K562 (cell line): ENCODE results near the gene TREM2. TPM values are rescaled to one million over a fixed set of nuclear protein-coding genes. Genes with fewer than 3 reads are reported as not detected.

Experiments used
- ATAC-seq: fragments of 200-7000 bp; cut with Tn5 transposase; 3 replicates; pipeline ENCODE4 v1.9.1; 2020; ENCODE audit warnings: moderate library complexity
- BruUV-seq: library from RNA; stranded (reverse); fragments of 400-500 nt; replicated peaks from 2 replicates; lab custom pipeline; 2021; lab: Mats Ljungman, UMichigan
- CTCF ChIA-PET: fragments of 300-600 bp; formaldehyde crosslinking; extraction: SDS; loops from one replicate; lab custom pipeline; 2021; ENCODE audit warnings: low intra/inter-chr PET ratio; lab: Yijun Ruan, JAX
- POLR2A ChIA-PET: fragments of 300-600, 350-650 bp; sonication (Branson Sonifier 250); formaldehyde crosslinking; extraction: SDS; loops from one replicate; lab custom pipeline; 2021; ENCODE audit warnings: antibody characterized with exemption, inconsistent platforms; lab: Yijun Ruan, JAX
- DNase-seq, 4 experiments: peaks; one replicate each; pipeline versions ENCODE4 v3.0.0 to v3.0.0-alpha.2; 2011 to 2018; ENCODE audit warnings: low spot score in 3 of 4, mixed read lengths in 3 of 4; ENCODE audit errors: extremely low read depth in 1 of 4
- FAIRE-seq: peaks from 2 replicates; lab custom pipeline; 2011; peaks lifted over from hg19 to GRCh38; lab: Jason Lieb, UNC
- H2AFZ ChIP-seq: 2 replicates; pipeline ENCODE4 v1.6.0; 2011; ENCODE audit warnings: low read depth, low read length, control low read depth, inconsistent platforms
- H3K27ac ChIP-seq: fragments of 200-600 bp; 3 replicates; pipeline ENCODE4 v1.8.0; 2011; ENCODE audit warnings: low read depth, mild to moderate bottlenecking, control low read depth, inconsistent platforms, low read length, moderate library complexity, mixed read lengths; ENCODE audit errors: extremely low read depth
- H3K27me3 ChIP-seq, 2 experiments: fragments of 300-600 bp in 1 of 2; 2 replicates in 1 of 2; 3 replicates in 1 of 2; pipeline versions ENCODE4 v1.6.0 to v1.8.0; 2011; ENCODE audit warnings: inconsistent platforms in 2 of 2, low read length in 2 of 2, mild to moderate bottlenecking in 1 of 2, mixed read lengths in 1 of 2, moderate library complexity in 1 of 2; ENCODE audit not compliant: control insufficient read depth in 2 of 2, insufficient read depth in 2 of 2
- H3K36me3 ChIP-seq: fragments of 300-600 bp; 3 replicates; pipeline ENCODE4 v1.8.0; 2011; ENCODE audit warnings: mild to moderate bottlenecking, low read length, inconsistent platforms; ENCODE audit not compliant: control insufficient read depth, insufficient read depth
- H3K4me1 ChIP-seq, 2 experiments: fragments of 200-600 bp in 1 of 2; replicated peaks in 1 of 2; 2 replicates in 1 of 2; 3 replicates in 1 of 2; pipeline versions ENCODE4 v1.5.1 to v1.8.0; 2011; ENCODE audit warnings: inconsistent platforms in 2 of 2, low read length in 2 of 2, mild to moderate bottlenecking in 1 of 2, mixed read lengths in 1 of 2, moderate library complexity in 1 of 2; ENCODE audit not compliant: control insufficient read depth in 2 of 2, insufficient read depth in 2 of 2
- H3K4me2 ChIP-seq: 2 replicates; pipeline ENCODE4 v1.6.1; 2011; ENCODE audit warnings: low read length, control low read depth, inconsistent platforms, mixed read lengths; ENCODE audit not compliant: insufficient read depth
- H3K4me3 ChIP-seq: fragments of 200-600 bp; sonication (generic), shearing (Covaris generic); 2 replicates; pipeline ENCODE4 v1.5.1; 2016; ENCODE audit warnings: control low read depth, inconsistent platforms
- H3K79me2 ChIP-seq: fragments of 200-600 bp; 3 replicates; pipeline ENCODE4 v1.8.0; 2011; ENCODE audit warnings: low read length, inconsistent platforms; ENCODE audit not compliant: control insufficient read depth, insufficient read depth
- H3K9ac ChIP-seq, 2 experiments: 2 replicates each; pipeline versions ENCODE4 v1.6.0 to v1.6.1; 2011; ENCODE audit warnings: low read depth in 2 of 2, low read length in 2 of 2, control low read depth in 1 of 2, inconsistent platforms in 1 of 2, mild to moderate bottlenecking in 1 of 2, mixed read lengths in 1 of 2; ENCODE audit not compliant: insufficient read depth in 1 of 2
- H3K9me1 ChIP-seq: one replicate; pipeline ENCODE4 v1.6.0; 2011; ENCODE audit warnings: inconsistent platforms, mild to moderate bottlenecking, low read length, moderate library complexity; ENCODE audit not compliant: control insufficient read depth, insufficient read depth
- H3K9me3 ChIP-seq: replicated peaks from 2 replicates; pipeline ENCODE4 v1.5.1; 2011; ENCODE audit warnings: low read depth, low read length, inconsistent platforms; ENCODE audit not compliant: control insufficient read depth, insufficient read depth
- H4K20me1 ChIP-seq: replicated peaks from 2 replicates; pipeline ENCODE4 v1.6.1; 2011; ENCODE audit warnings: low read length, inconsistent platforms, mixed read lengths; ENCODE audit not compliant: control insufficient read depth, insufficient read depth
- JUND ChIP-seq, 2 experiments: IDR thresholded peaks; 2 replicates in 1 of 2; 3 replicates in 1 of 2; pipeline ENCODE4 v1.6.1; 2011; ENCODE audit warnings: borderline replicate concordance in 2 of 2, low read depth in 2 of 2, low read length in 2 of 2, improper control_type of control experiment in 1 of 2, missing biosample characterization in 1 of 2, missing genetic modification characterization in 1 of 2, missing genetic modification reagents in 1 of 2
- KLF16 ChIP-seq: IDR thresholded peaks from 2 replicates; pipeline ENCODE4 v1.6.1; 2016; ENCODE audit warnings: antibody characterized with exemption
- NFE2L1 ChIP-seq: fragments of 450-650 bp; IDR thresholded peaks from 2 replicates; pipeline ENCODE4 v1.6.1; 2016; ENCODE audit warnings: missing genetic modification characterization, low read depth, mild to moderate bottlenecking, missing compliant biosample characterization, moderate library complexity, borderline replicate concordance
- ZKSCAN1 ChIP-seq: fragments of 150-350 bp; IDR thresholded peaks from 2 replicates; pipeline ENCODE4 v1.6.1; 2016; ENCODE audit warnings: low read depth, low read length
- ZNF311 ChIP-seq: fragments of 250-450 bp; sonication (Bioruptor Pico); IDR thresholded peaks from 2 replicates; pipeline ENCODE4 v1.4.0; 2020; ENCODE audit warnings: mild to moderate bottlenecking, moderate library complexity
- WGBS: fragments of 100-300 bp; shearing (Covaris generic); methylation state at CpG from one replicate; pipeline ENCODE4 v1.1.6; 2016; ENCODE audit warnings: low coverage, mixed read lengths; ENCODE audit not compliant: insufficient coverage; ENCODE audit errors: missing lambda C conversion rate; 5-methylcytosine and 5-hydroxymethylcytosine counted together
- in situ Hi-C: fragments of 300-500 bp; cut with MboI; formaldehyde crosslinking; loops from 4 replicates; pipeline ENCODE4 v1.15.0; 2018; ENCODE audit warnings: inconsistent platforms, mixed read lengths
- intact Hi-C: fragments of 100-400 bp; cut with micrococcal nuclease; formaldehyde crosslinking; loops from 2 replicates; pipeline ENCODE4 v1.14.2; 2022
- polyA plus RNA-seq, 8 experiments: library from polyadenylated mRNA; depleted of rRNA in 4 of 8; stranded (reverse) in 5 of 8; unstranded in 3 of 8; fragments of >200 nt; fragmentation: Nextera tagmentation in 2 of 8; fragmentation: Illumina TruSeq in 1 of 8; extraction: Ambion mirVana in 2 of 8; extraction: Trizol in 1 of 8; gene quantifications; 2 replicates each; pipeline versions ENCODE4 v1.2.1 to v1.2.3, GENCODE V29; 2011 to 2014; ENCODE audit warnings: inconsistent platforms in 1 of 8, missing spikeins in 1 of 8
- total RNA-seq, 7 experiments: library from RNA; depleted of rRNA in 6 of 7; stranded (reverse); fragments of >200 nt in 6 of 7; fragmentation: Illumina TruSeq in 2 of 7; extraction: Trizol in 2 of 7; gene quantifications; 2 replicates each; pipeline versions ENCODE4 v1.2.1 to v1.2.3, GENCODE V29; 2011 to 2021; ENCODE audit warnings: low replicate concordance in 1 of 7

Gene TREM2
- total and polyA plus RNA-seq, 9 of the 15 experiments (the other 6 are each of a cell fraction or from before 2014, with no cell fraction given) = not detected

DNA sequence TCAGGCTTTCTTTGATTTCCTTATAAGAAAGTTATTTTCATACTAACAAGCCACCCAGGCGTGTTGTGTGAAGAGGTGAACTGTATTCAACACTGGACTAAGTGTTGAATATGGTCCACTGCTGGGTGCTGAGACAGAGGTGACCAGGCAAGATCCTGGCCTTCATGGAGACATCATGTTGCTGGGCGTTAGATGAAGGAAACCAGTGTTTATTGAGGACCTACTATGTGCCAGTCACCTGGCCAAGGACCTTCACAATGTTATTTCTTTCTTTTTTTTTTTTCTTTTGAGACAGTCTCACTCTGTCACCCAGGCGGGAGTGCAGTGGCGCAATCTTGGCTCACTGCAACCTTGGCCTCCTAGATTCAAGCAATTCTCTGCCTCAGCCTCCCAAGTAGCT, 6.9 kb downstream of the TREM2 start:
- Histone ChIP-seq H3K4me2 (no peak overlapping the region), H3K27ac (no peak overlapping the region), H3K36me3 (no peaks in the 10 kb centered on the region), H3K9me3 (no peaks in the 10 kb centered on the region), H3K27me3 (peaks cover 12 to 50% of the 10 kb centered on the region in 2 experiments), H3K4me3 (no peak overlapping the region), H4K20me1 (peaks cover 10% of the 10 kb centered on the region; the same call in 1 of the 2 replicates), H3K4me1 (no peaks in the 10 kb centered on the region), H3K9ac (no peak overlapping the region), H2AFZ (no peak overlapping the region), H3K9me1 (no peaks in the 10 kb centered on the region), H3K79me2 (no peaks in the 10 kb centered on the region)
- in situ Hi-C loops (no loop called here), intact Hi-C loops (no loop called here)
- POLR2A ChIA-PET = interaction anchor here (0.9 kb wide), 1 partner anchor 27 kb away, joined by 4 read pairs; no protein-coding TSS in a partner anchor
- WGBS = 6% methylated on average over 3 of the region's 4 CpGs
- no peak for TF ChIP-seq ZNF311 (CRISPR knock-in tag)
- TF ChIP-seq JUND (IDR thresholded peaks at IDR 0.05; ENCODE audit: borderline replicate concordance, low read depth, low read length) = no peak
- no peak for TF ChIP-seq JUND (tag; IDR thresholded peaks at IDR 0.05; ENCODE audit: borderline replicate concordance, low read depth, low read length)
- TF ChIP-seq KLF16 = no peak
- no peak for TF ChIP-seq NFE2L1 (tag)
- TF ChIP-seq ZKSCAN1 = peak; percentile 51; the same call in 1 of the 2 replicates
- CTCF ChIA-PET = no interaction called here
- ATAC-seq (no peak), DNase-seq (no peak), FAIRE-seq (no peak)
- no TSS peak for BruUV-seq
